Measurements from ENCODE around the gene STPG4. TPM values are rescaled to one million over a fixed set of nuclear protein-coding genes. Genes with fewer than 3 reads are reported as not detected.

Gene STPG4
- total RNA-seq, 1 donor from 2014 or later: not detected

DNA sequence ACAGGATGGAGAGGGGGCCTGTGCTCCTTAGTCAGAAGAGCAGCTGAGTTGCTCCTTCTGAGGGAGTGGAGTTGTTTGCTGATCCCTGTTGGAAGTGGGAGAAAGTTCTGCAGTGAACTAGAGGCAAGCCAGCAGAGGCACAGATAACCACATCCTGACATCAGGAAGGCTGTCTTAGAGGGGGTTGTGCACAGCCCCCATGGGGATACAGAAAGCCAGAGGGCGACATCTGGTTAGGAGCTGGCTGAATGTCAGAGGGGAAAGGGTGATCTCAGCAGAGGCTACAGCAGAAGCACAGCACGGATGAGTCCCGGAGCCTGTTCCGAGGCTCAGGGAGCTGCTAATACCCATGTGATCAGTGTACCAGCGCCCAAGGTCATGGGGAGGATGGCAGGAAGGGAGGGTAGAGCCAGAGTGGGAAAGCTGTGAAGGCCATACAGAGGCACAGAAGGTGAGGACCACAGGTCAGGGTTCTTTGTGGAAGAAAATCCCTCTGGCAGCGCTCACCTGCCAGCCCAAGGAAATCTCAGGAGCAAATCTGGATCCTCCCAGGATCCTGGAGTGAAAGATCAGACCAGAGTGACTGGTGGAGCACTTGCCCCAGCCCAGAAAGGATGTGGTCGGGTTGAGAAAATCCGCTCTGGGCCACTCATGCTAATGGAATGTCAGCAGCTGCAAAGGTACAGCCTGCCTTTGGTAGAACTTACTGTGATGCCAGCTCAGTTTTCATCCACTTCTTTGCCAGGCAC, 111.8 kb downstream of the STPG4 start:
- intact Hi-C loops (cut with DNase I): no loop called here
- DNase-seq (ENCODE audit: low spot score): peak; percentile 82

DNA sequence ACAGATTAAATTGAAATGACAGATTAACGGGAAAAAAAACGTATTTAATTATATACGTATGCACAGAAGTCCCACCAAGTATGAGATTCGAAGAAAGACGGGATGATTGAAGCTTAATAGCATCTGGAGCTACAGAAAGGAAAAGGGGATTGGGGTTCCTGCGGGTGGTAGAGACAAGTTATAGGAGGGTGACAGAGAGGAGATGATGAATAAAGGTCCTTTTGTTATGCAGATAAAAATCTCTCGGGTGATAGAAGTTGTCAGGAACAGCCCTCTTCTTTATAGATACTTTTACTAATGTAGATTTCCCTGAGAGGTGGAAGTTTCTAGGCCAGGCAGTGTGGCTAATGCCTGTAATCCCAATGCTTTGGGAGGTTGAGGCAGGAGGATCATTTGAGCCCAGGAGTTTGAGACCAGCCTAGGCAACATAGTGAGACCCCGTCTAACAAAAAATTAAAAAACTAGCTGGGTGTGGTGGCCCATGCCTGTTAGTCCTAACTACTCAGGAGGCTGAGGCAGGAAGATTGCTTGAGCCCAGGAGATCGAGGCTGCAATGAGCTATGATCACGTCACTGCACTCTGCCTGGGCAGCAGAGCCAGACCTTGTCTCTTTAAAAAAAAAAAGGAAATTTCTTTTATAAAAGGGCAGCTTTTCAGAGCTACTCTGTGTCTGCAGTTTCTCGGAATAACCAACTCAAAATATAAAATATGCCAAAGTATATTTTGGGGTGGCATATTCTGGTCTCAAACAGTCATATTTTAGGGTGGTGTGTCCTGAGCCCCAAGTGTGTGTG, 113.0 kb downstream of the STPG4 start:
- no peak for DNase-seq (ENCODE audit: low spot score)
- intact Hi-C loops (cut with DNase I): no loop called here

DNA sequence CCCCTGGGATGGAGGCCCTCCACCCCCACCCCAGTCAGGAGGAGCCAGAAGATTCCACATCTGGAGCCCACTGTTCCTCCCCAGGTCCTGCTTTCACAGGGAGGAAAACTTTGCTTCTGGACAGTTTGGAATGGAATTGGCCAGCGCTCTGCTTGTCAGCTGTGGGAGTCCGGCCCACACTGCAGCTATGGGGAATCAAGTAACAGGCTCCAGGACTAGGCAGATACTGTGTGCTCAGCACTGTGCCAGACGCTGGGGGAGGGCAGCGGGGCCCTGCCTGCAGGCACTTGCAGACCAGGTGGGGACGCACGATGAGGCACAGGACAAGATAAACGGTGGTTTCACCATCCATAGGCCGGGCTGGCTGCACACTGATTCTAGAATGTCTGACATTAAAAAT, 114.0 kb downstream of the STPG4 start:
- intact Hi-C loops (cut with DNase I): no loop called here
- peak; percentile 84 for DNase-seq (ENCODE audit: low spot score)

DNA sequence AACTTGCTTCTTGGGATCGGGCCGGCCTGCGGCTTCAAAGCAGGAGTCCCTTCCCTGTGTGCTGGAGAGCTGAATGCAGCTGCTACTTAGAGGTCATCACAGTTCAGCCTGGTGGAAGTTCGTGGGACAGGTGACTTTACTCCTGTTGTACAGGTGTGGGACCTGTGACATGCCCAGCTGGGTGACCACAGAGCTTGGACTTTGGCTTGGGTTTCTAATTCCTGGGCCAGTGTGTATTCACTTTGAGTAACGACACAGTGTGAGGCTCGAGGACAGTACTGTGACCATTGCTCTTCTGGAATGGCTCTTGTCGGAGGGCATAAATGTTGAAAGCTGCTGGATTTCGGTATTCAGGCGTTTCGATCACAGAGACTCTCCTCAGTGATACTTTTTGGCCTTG, 114.5 kb downstream of the STPG4 start:
- no peak for DNase-seq (ENCODE audit: low spot score)
- intact Hi-C loops (cut with DNase I): no loop called here

DNA sequence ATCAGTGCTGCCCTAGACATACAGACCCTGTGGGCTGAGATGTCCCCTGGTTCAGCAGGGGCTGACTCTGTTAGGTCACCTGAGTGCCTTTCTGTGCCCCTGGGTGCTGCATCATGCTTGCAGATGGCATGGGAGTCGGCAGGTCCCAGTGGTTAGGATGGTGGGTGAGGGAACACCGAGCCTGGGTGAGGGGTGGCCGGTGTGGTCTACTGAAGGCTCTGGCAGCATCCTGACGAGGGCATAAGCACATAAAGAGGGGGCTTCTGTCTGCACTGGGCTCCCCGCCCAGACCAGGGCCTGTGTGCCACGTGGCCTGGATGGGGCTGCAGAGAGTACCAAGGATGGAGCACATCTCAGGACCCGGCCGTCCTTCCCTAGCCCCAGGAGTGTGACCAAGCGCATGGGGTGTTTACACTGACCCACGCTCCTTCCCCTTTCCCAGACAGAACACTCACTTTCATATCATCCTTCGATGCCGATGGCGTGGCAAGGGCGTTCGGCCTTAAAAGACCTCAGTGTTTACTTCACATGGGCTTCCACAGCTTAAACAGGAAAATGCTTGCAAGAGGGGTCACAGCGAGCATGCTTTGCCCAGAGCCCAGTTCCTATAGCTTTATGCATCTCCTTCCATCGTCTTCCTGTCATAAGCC, 115.1 kb downstream of the STPG4 start:
- DNase-seq (ENCODE audit: low spot score): no peak
- intact Hi-C loops (cut with DNase I): no loop called here

DNA sequence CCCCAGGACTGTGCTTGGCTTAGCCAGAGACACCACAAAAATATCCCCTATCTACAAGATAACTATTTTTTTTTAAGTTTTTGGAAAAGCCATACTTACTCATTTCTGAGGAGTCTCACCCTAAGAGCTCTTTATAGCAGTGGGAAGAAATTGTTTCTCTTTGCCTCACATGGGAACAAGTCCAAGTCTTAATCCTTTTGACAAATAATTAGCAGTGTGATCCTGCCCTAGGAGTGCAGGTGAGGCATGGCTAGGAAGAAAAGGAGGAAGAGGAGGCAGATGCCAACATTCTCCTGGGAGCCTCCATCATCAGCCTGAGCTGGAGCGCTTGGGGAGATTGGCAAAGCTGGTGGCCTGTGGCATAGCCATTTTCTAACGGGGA, 115.6 kb downstream of the STPG4 start:
- DNase-seq (ENCODE audit: low spot score): no peak
- intact Hi-C loops (cut with DNase I): no loop called here

DNA sequence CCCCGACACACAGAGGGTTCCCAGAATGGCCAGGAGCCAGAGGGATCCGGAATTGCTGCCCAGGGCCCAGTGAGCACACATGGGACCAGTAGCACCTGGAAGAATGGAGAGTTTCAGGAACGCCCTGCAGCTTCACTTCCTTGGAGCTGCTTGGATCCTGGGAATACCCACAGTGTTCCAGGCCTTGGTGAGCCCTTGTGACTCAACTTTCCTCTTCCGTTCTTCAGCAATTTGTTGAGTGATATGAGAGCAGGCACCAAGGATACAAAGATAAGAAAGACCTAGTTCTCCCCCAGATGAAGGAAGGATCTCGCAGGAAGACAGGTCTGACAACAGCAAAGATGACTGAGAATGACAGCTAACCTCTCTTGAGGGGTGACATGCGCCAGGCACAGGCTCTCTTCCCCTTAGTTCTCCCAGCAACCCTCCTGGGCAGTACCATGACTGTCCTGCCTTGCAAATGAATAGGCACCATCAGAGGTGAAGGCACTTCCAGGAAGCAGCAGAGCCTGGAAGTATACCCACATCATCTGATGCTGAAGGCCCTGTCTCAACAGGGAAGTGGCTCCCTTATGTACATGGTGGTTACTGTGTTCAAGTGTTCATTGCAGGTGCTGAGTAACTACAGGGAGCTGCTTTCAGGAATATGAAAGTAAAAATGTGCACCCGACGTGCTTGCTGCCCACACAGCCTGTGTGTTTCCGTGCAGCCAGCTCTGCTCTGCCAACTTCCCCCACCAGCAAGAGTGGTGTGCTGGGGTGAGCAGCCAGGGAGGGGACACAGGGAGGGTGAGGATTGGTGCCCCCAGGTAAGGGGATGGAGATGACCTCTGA, 116.2 kb downstream of the STPG4 start:
- DNase-seq (ENCODE audit: low spot score): no peak
- intact Hi-C loops (cut with DNase I): no loop called here

DNA sequence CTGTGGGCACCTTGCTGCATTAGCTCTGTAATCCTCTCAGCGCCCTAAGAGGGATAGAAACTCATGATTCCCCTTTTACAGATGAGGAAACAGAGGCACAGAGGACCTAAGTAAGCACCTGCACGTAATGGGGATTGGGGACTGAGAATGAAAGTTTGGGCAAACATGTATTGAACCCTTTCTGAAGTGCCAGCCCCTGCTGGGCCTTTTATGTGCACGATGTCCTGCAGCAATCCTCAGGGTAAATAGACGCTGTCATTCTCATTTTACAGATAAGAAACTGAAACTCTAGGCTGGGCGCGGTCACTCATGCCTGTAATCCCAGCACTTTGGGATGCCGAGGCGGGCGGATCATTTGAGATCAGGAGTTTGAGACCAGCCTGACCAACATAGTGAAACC, 117.4 kb downstream of the STPG4 start:
- DNase-seq (ENCODE audit: low spot score): no peak
- intact Hi-C loops (cut with DNase I): no loop called here

Other genes with a start within 250 kb of the STPG4 start
- 55.1 TPM for gene MCFD2, start 239.5 kb downstream of the STPG4 start, total RNA-seq
- gene TTC7A, start 214.1 kb downstream of the STPG4 start, total RNA-seq: 7.4 TPM
- gene CALM2, start 21.2 kb upstream of the STPG4 start, total RNA-seq: 361 TPM
- 0.19 TPM for gene EPCAM, start 214.0 kb upstream of the STPG4 start, total RNA-seq
- gene MSH2, start 247.8 kb upstream of the STPG4 start, total RNA-seq: 15.6 TPM

Measured in cardiac septum (tissue), 1 donor.